Retinal pigment epithelial cell (primary cell): Measurements from ENCODE around the gene SETD7.

Source experiments
- DNase-seq: peaks from one replicate; pipeline ENCODE4 v3.0.0-alpha.2; 2010; ENCODE audit warnings: low read depth
- H3K4me3 ChIP-seq: 2 replicates; pipeline ENCODE4 v1.5.1; 2011; ENCODE audit warnings: mild to moderate bottlenecking, low read length, control low read depth, moderate library complexity
- TF ChIP-seq, protein P1 (sequence below): conservative IDR thresholded peaks from 2 replicates; pipeline ENCODE4 v1.5.1; 2011; ENCODE audit warnings: low read depth, low read length, control low read depth, inconsistent platforms

SETD7 gene

GRCh38 chr4:139587446-139587845 is 31.4 kb upstream of the SETD7 start:
- TF ChIP-seq, protein P1, sequence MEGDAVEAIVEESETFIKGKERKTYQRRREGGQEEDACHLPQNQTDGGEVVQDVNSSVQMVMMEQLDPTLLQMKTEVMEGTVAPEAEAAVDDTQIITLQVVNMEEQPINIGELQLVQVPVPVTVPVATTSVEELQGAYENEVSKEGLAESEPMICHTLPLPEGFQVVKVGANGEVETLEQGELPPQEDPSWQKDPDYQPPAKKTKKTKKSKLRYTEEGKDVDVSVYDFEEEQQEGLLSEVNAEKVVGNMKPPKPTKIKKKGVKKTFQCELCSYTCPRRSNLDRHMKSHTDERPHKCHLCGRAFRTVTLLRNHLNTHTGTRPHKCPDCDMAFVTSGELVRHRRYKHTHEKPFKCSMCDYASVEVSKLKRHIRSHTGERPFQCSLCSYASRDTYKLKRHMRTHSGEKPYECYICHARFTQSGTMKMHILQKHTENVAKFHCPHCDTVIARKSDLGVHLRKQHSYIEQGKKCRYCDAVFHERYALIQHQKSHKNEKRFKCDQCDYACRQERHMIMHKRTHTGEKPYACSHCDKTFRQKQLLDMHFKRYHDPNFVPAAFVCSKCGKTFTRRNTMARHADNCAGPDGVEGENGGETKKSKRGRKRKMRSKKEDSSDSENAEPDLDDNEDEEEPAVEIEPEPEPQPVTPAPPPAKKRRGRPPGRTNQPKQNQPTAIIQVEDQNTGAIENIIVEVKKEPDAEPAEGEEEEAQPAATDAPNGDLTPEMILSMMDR, result no peak
- no peak overlapping the region for H3K4me3 ChIP-seq
- DNase-seq, result no peak

DNA sequence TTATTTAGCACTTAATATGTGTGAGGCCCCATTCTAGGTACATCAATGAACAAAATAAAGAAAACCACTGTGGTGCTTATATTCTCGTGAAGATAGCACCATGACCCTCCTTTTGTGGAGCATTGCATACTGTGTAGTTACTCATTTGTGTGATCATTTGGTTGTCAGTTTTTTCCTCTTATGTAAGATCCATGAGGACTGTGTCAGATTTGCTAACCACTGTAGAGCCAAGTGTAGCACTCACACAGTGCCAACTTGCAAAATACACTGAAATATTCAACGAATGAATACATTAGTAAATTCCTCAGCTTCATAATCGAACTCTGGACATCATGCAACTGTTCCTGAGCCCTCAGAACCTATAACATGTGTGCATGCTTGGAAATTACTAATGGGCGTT is 29.5 kb upstream of the SETD7 start:
- H3K4me3 ChIP-seq, result no peak overlapping the region
- DNase-seq, result no peak
- TF ChIP-seq, protein P1, result no peak

- TF ChIP-seq, protein P1, result no peak
- H3K4me3 ChIP-seq, result no peak overlapping the region
- no peak for DNase-seq
Observed at GRCh38 chr4:139584784-139585183, 28.8 kb upstream of the SETD7 start.

- H3K4me3 ChIP-seq, result no peak overlapping the region
- TF ChIP-seq, protein P1, result no peak
- no peak for DNase-seq
Observed at GRCh38 chr4:139584013-139584412, 28.0 kb upstream of the SETD7 start.

GRCh38 chr4:139582044-139582443 is 26.0 kb upstream of the SETD7 start:
- TF ChIP-seq, protein P1, result no peak
- DNase-seq, result no peak
- H3K4me3 ChIP-seq, result no peak overlapping the region

GRCh38 chr4:139581096-139581495 is 25.1 kb upstream of the SETD7 start:
- TF ChIP-seq, protein P1, result no peak
- no peak for DNase-seq
- no peak overlapping the region for H3K4me3 ChIP-seq

DNA sequence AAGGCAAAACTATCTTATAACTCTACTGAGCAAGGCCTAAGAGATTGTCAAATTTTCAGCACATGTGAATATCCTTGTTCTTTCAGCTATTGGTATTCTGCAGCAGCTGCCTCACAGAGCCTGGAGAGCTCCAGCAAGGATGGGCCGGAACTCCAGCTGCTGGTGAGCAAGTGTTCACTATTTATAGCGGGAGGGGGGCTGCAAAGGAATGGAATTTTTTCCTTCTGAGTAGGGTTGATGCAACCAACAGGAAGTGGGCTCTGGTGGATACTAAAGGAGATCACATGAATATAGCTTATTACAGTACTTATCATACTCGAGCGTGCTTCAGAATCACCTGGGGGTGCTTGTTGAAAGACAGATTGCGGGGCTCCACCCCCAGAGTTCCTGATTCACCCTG is 20.2 kb upstream of the SETD7 start:
- TF ChIP-seq, protein P1, result no peak
- no peak overlapping the region for H3K4me3 ChIP-seq
- DNase-seq, result no peak
